Gastroesophageal sphincter (tissue), 4 donors: ENCODE data around the gene KLHL26. TPM values are rescaled to one million over a fixed set of nuclear protein-coding genes. Genes with fewer than 3 reads are reported as not detected.
A peak's percentile ranks its signal among the peaks of the same experiment; 100 is the strongest.

Experiments used
- ATAC-seq: fragments of 150-250 bp; one replicate; pipeline ENCODE4 v1.9.1; 2016; ENCODE audit warnings: mild to moderate bottlenecking, moderate library complexity
- H3K27ac ChIP-seq, 4 donors: fragments of 200-600 bp; sonication (generic) in 3 of 4; 1 replicate in 3 of 4; 2 replicates in 1 of 4; pipeline ENCODE4 v1.5.1; 2016 to 2019
- H3K27me3 ChIP-seq: fragments of 200-600 bp; sonication (generic); one replicate; pipeline ENCODE4 v1.5.1; 2019
- H3K36me3 ChIP-seq, 2 donors: fragments of 200-600 bp; sonication (generic); one replicate each; pipeline ENCODE4 v1.5.1; 2019; ENCODE audit warnings: control low read depth in 1 of 2
- H3K4me1 ChIP-seq, 3 donors: fragments of 200-600 bp; sonication (generic); 1 replicate in 2 of 3; 2 replicates in 1 of 3; pipeline ENCODE4 v1.5.1; 2016 to 2019; ENCODE audit warnings: control low read depth in 2 of 3
- H3K4me3 ChIP-seq, 2 donors: fragments of 200-600 bp; sonication (generic); one replicate each; pipeline ENCODE4 v1.5.1; 2019; ENCODE audit warnings: mild to moderate bottlenecking in 1 of 2, moderate library complexity in 1 of 2
- H3K9me3 ChIP-seq, 3 donors: fragments of 200-600 bp; sonication (generic); one replicate each; pipeline ENCODE4 v1.5.1; 2017 to 2019; ENCODE audit warnings: control low read depth in 2 of 3
- EP300 ChIP-seq: sonication (generic); formaldehyde crosslinking; IDR thresholded peaks from one replicate; pipeline ENCODE4 v1.6.1; 2017; ENCODE audit warnings: antibody characterized with exemption, mild to moderate bottlenecking
- POLR2A ChIP-seq, 2 donors: fragments of 450-650 bp; IDR thresholded peaks; one replicate each; pipeline ENCODE4 v1.6.1; 2017; ENCODE audit warnings: antibody characterized with exemption in 2 of 2, mild to moderate bottlenecking in 2 of 2, moderate library complexity in 1 of 2
- POLR2AphosphoS5 ChIP-seq: sonication (generic); formaldehyde crosslinking; IDR thresholded peaks from one replicate; pipeline ENCODE4 v1.6.1; 2017; ENCODE audit warnings: antibody characterized with exemption
- WGBS, 2 donors: methylation state at CpG; one replicate each; pipeline ENCODE4 v1.1.5; 2018; ENCODE audit warnings: low coverage in 1 of 2; 5-methylcytosine and 5-hydroxymethylcytosine counted together
- total RNA-seq, 4 donors: library from RNA; depleted of rRNA; stranded (reverse); fragments of >200 nt; gene quantifications; one replicate each; pipeline ENCODE4 v1.1.0, GENCODE V29; 2016
- TF ChIP-seq, protein P1 (sequence below), 4 experiments: fragments of 200-600 bp in 2 of 4; fragments of 450-650 bp in 2 of 4; sonication (generic) in 1 of 4; IDR thresholded peaks; one replicate each; pipeline ENCODE4 v1.5.1; 2017 to 2019; ENCODE audit warnings: antibody characterized with exemption in 4 of 4, mild to moderate bottlenecking in 2 of 4, moderate library complexity in 2 of 4

KLHL26 gene
- 10 to 100 TPM; 12.9 to 19.0 (median 14.6) TPM for total RNA-seq

GRCh38 chr19:18636969-18637629, at the start of gene KLHL26:
KLHL26 (plus strand) TSS chr19:18637028; CDS start chr19:18637055, 27 bp downstream.
- H3K4me1 ChIP-seq: peaks cover 0 to 42% (median 7%) of the 10 kb centered on the region in 3 donors
- WGBS, 2 donors: 10 to 58% methylated on average over 2 of the region's 47 CpGs
- H3K9me3 ChIP-seq: no peaks in the 10 kb centered on the region
- H3K27ac ChIP-seq: peak within 1 kb of the TSS; percentile 55 to 89 (median 86)
- no peaks in the 10 kb centered on the region for H3K27me3 ChIP-seq
- ATAC-seq: no peak
- H3K36me3 ChIP-seq: peaks cover 0 to 5% of the 10 kb centered on the region in 2 donors
- H3K4me3 ChIP-seq: peak within 1 kb of the TSS; percentile 62 to 73
- TF ChIP-seq, protein P1, sequence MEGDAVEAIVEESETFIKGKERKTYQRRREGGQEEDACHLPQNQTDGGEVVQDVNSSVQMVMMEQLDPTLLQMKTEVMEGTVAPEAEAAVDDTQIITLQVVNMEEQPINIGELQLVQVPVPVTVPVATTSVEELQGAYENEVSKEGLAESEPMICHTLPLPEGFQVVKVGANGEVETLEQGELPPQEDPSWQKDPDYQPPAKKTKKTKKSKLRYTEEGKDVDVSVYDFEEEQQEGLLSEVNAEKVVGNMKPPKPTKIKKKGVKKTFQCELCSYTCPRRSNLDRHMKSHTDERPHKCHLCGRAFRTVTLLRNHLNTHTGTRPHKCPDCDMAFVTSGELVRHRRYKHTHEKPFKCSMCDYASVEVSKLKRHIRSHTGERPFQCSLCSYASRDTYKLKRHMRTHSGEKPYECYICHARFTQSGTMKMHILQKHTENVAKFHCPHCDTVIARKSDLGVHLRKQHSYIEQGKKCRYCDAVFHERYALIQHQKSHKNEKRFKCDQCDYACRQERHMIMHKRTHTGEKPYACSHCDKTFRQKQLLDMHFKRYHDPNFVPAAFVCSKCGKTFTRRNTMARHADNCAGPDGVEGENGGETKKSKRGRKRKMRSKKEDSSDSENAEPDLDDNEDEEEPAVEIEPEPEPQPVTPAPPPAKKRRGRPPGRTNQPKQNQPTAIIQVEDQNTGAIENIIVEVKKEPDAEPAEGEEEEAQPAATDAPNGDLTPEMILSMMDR (IDR thresholded peaks at IDR 0.05): peak in 2 of 4 experiments; percentile 9 to 15
- TF ChIP-seq POLR2AphosphoS5 (peak; percentile 78), EP300 (no peak), POLR2A (IDR thresholded peaks at IDR 0.05) (peak; percentile 70 to 76)

- Histone ChIP-seq H3K27ac (peak overlapping the region in 3 of 4 donors; percentile 83 to 88 (median 86)), H3K36me3 (peaks cover 0 to 16% of the 10 kb centered on the region in 2 donors), H3K27me3 (no peaks in the 10 kb centered on the region), H3K4me1 (peaks cover 0 to 36% (median 12%) of the 10 kb centered on the region in 3 donors), H3K4me3 (no peak overlapping the region), H3K9me3 (no peaks in the 10 kb centered on the region)
- WGBS, 2 donors: 77 to 88% methylated on average over 5 to 10 of the region's 12 CpGs
- TF ChIP-seq EP300 (no peak), POLR2AphosphoS5 (no peak), POLR2A (IDR thresholded peaks at IDR 0.05) (no peak)
- TF ChIP-seq, protein P1 (IDR thresholded peaks at IDR 0.05): no peak
- ATAC-seq: no peak
These were observed 49.3 kb upstream of the KLHL26 start for GRCh38 chr19:18587561-18587960.

GRCh38 chr19:18587962-18588610, 48.7 kb upstream of the KLHL26 start:
- Histone ChIP-seq H3K4me1 (peaks cover 0 to 36% (median 12%) of the 10 kb centered on the region in 3 donors), H3K9me3 (no peaks in the 10 kb centered on the region), H3K27me3 (no peaks in the 10 kb centered on the region), H3K4me3 (peak overlapping the region; percentile 77 to 91), H3K27ac (peak overlapping the region; percentile 41 to 88 (median 84)), H3K36me3 (peaks cover 0 to 16% of the 10 kb centered on the region in 2 donors)
- TF ChIP-seq, protein P1 (IDR thresholded peaks at IDR 0.05): no peak
- TF ChIP-seq POLR2A (IDR thresholded peaks at IDR 0.05) (no peak), POLR2AphosphoS5 (no peak), EP300 (no peak)
- ATAC-seq: peak; percentile 5
- 17 to 55% methylated on average over 1 to 3 of the region's 16 CpGs for WGBS, 2 donors

GRCh38 chr19:18588611-18589379, 48.0 kb upstream of the KLHL26 start, which contains the start of gene REX1BD:
REX1BD (plus strand) TSS chr19:18588798; CDS start chr19:18588802, 4 bp downstream.
- peak within 1 kb of the TSS; percentile 77 to 91 for H3K4me3 ChIP-seq
- no peaks in the 10 kb centered on the region for H3K9me3 ChIP-seq
- 0% methylated on average over 4 of the region's 72 CpGs; no CpG with 5 or more reads in 1 of the 2 donors for WGBS, 2 donors
- no peaks in the 10 kb centered on the region for H3K27me3 ChIP-seq
- TF ChIP-seq POLR2AphosphoS5: peak; percentile 26
- no peak for TF ChIP-seq EP300
- TF ChIP-seq POLR2A (IDR thresholded peaks at IDR 0.05): peak; percentile 28 to 55
- TF ChIP-seq, protein P1 (IDR thresholded peaks at IDR 0.05): peak; percentile 80 to 93 (median 88)
- peaks cover 0 to 42% (median 13%) of the 10 kb centered on the region in 3 donors for H3K4me1 ChIP-seq
- H3K27ac ChIP-seq: peak within 1 kb of the TSS; percentile 41 to 88 (median 84)
- peak; percentile 90 for ATAC-seq
- peaks cover 0 to 16% of the 10 kb centered on the region in 2 donors for H3K36me3 ChIP-seq
